Psoas muscle (tissue), 8 donors: ENCODE results near the gene PCDH11Y. TPM values are rescaled to one million over a fixed set of nuclear protein-coding genes. Genes with fewer than 3 reads are reported as not detected.
"Not testable (repeated sequence)": the region's sequence is repeated elsewhere in the genome, so short reads cannot be mapped to it uniquely, and the experiment has no call there.

ENCODE experiments used
- ATAC-seq, 4 donors: fragments of 200-7000 bp; cut with Tn5 transposase; one replicate each; pipeline ENCODE4 v1.9.1; 2020; ENCODE audit warnings: moderate library complexity in 3 of 4, mild to moderate bottlenecking in 2 of 4
- DNase-seq, 2 donors: peaks; one replicate each; pipeline ENCODE4 v3.0.0-alpha.2; 2020
- H3K27ac ChIP-seq: fragments of 200-600 bp; one replicate; pipeline ENCODE4 v1.8.0; 2022
- H3K27me3 ChIP-seq, 3 donors: fragments of 200-600 bp in 1 of 3; one replicate each; pipeline versions ENCODE4 v1.6.1 to v1.8.0; 2013 to 2022; ENCODE audit warnings: low read length in 2 of 3, mild to moderate bottlenecking in 2 of 3, moderate library complexity in 1 of 3; ENCODE audit not compliant: insufficient read depth in 3 of 3
- H3K36me3 ChIP-seq, 2 donors: fragments of 200-600 bp in 1 of 2; one replicate each; pipeline versions ENCODE4 v1.6.1 to v1.8.0; 2013 to 2022; ENCODE audit warnings: low read depth in 1 of 2, mild to moderate bottlenecking in 1 of 2, moderate library complexity in 1 of 2; ENCODE audit not compliant: insufficient read depth in 1 of 2
- H3K4me1 ChIP-seq: fragments of 200-600 bp; one replicate; pipeline ENCODE4 v1.8.0; 2022
- H3K4me3 ChIP-seq: fragments of 200-600 bp; one replicate; pipeline ENCODE4 v1.8.0; 2022; ENCODE audit warnings: mild to moderate bottlenecking
- H3K9me3 ChIP-seq: fragments of 200-600 bp; one replicate; pipeline ENCODE4 v1.8.0; 2022
- WGBS, 3 donors: extraction: QIAGEN DNeasy Blood & Tissue Kit; methylation state at CpG; one replicate each; pipeline versions ENCODE4 v1.1.6 to v1.1.7; 2013; 5-methylcytosine and 5-hydroxymethylcytosine counted together
- intact Hi-C, 2 donors: fragments of 100-400 bp; cut with DNase I; formaldehyde crosslinking; loops; one replicate each; pipeline versions ENCODE4 v1.11.0 to v1.14.2; 2022
- long read RNA-seq, 2 donors: library from polyadenylated mRNA; unstranded; transcript quantifications; one replicate each; pipeline ENCODE4 v2.0.0, GENCODE V29; 2021
- polyA plus RNA-seq, 3 donors: library from polyadenylated mRNA; stranded (reverse); fragments of 200-250 nt; gene quantifications; one replicate each; pipeline ENCODE4 v1.2.3, GENCODE V29; 2013
- total RNA-seq, 4 donors: library from RNA; stranded (reverse); fragmentation: NEBNext Ultra II Directional in 2 of 4; extraction: Animal tissue kit (Norgen Biotek cat#: 25700) in 2 of 4; gene quantifications; one replicate each; pipeline versions ENCODE4 v1.2.1 to v1.2.4, GENCODE V29; 2021 to 2023
- donor health status: healthy with polysubstance abuse.
- donor health status: DM: no; HTN: no; CAD: no; lungs with moderate emphysema.
- donor health status: Bipolar disorder and iron deficiency.
- donor health status: healthy.
- donor health status: DM: yes; HTN: yes; CAD: no.
- donor health status: DM: no; HTN: no; CAD: no.
- donor health status: DM: no; HTN: no; CAD: no.
- donor health status: DM: yes; HTN: yes; CAD: no.

PCDH11Y gene
- total RNA-seq (not detected), polyA plus RNA-seq (under 1 TPM in 1 of 3 donors, not detected in 2; 0.01 TPM)
- long read RNA-seq, donor 1: 0 reads
- long read RNA-seq, donor 2: 0 reads

DNA sequence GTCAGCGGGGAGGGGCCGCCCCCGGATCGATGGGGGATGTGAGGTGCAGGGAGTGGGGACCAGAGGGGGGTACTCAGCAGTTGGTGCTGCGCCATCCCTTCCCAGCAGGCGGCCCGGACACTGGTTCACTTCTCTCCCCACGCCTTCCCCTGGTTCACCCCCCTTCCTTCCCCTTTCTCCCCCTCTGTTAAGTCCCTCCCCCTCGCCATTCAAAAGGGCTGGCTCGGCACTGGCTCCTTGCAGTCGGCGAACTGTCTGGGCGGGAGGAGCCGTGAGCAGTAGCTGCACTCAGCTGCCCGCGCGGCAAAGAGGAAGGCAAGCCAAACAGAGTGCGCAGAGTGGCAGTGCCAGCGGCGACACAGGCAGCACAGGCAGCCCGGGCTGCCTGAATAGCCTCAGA, at the start of gene PCDH11Y:
PCDH11Y (plus strand) TSS at position 240 of the 400 bp plus-strand sequence. CDS start 56,804 bp downstream, outside the sequence.
- WGBS, 3 donors: 1% methylated on average over 10 of the region's 21 CpGs; no CpG with 5 or more reads in 2 of the 3 donors
- ATAC-seq, H3K27ac ChIP-seq, intact Hi-C loops, H3K9me3 ChIP-seq, H3K36me3 ChIP-seq, H3K4me1 ChIP-seq, H3K4me3 ChIP-seq, DNase-seq, H3K27me3 ChIP-seq: not testable (repeated sequence)

DNA sequence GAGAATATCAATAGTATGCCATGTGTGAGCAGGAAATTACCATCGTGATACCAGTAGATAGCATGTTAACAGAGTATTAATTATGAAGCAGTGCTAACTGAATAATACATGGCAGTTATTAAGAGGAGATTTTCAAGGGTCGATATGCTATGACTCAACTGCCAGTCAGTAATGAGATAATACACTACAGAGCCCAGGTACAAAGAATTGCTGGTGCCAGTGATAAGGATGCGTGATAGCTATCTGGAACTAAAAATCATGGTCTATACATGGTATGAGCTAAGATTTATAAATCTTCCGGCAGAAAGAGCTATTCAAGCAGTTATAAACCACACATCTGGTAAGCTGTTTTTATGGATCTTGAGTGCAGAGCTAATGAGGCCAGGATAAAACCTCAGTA, 32.2 kb upstream of the PCDH11Y start:
- H3K9me3 ChIP-seq, H3K4me3 ChIP-seq, ATAC-seq, H3K27me3 ChIP-seq, H3K36me3 ChIP-seq, intact Hi-C loops, H3K27ac ChIP-seq, DNase-seq, H3K4me1 ChIP-seq: not testable (repeated sequence)
- WGBS, 3 donors: 29 to 60% methylated on average over 1 of the region's 4 CpGs; no CpG with 5 or more reads in 1 of the 3 donors

DNA sequence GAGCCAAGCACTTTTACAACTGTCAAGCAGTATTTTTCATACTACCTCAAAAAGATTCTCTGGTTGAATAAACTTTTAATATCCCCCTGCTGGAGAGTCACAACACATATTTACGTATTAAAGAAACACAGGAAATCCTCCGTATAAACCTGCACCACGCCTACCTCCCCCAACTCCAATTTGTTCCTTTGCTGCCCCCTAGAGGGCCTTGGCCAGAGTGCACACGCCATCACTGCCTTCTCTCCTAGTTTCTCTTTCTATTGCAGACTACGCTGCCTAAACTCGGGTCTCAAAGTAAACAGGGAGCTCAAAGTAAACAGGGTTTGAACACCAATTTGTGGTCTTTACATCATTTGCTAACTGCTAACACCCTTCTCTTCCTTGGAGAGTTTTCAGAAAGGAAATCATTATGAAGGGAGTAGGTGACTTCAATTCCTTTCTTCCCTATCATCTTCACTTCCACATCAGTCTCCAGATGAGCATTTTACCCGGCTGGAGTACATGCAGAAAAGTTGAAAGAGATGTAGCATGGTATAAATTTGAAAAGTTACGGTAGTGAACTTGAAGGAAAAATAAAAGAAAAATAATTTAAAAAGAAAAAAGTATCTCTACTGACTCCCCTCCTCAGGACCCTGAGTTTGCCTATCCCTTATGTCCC, 8.2 kb upstream of the PCDH11Y start:
- DNase-seq, H3K4me1 ChIP-seq, H3K27ac ChIP-seq, H3K36me3 ChIP-seq, ATAC-seq, H3K9me3 ChIP-seq, H3K27me3 ChIP-seq, intact Hi-C loops, H3K4me3 ChIP-seq: not testable (repeated sequence)
- 12 to 38% methylated on average over 2 to 4 of the region's 8 CpGs; no CpG with 5 or more reads in 1 of the 3 donors for WGBS, 3 donors

- H3K9me3 ChIP-seq, H3K27me3 ChIP-seq, H3K4me3 ChIP-seq, intact Hi-C loops, ATAC-seq, H3K4me1 ChIP-seq, DNase-seq, H3K27ac ChIP-seq, H3K36me3 ChIP-seq: not testable (repeated sequence)
- WGBS, 3 donors: 45 to 52% methylated on average over 5 of the region's 5 CpGs; no CpG with 5 or more reads in 1 of the 3 donors
These were observed 5.2 kb upstream of the PCDH11Y start for GRCh38 chrY:4994892-4995291.

- H3K4me1 ChIP-seq, H3K27me3 ChIP-seq, intact Hi-C loops, H3K9me3 ChIP-seq, DNase-seq, H3K4me3 ChIP-seq, H3K36me3 ChIP-seq, ATAC-seq, H3K27ac ChIP-seq: not testable (repeated sequence)
- WGBS, 3 donors: 1 to 2% methylated on average over 15 to 33 of the region's 55 CpGs; no CpG with 5 or more reads in 1 of the 3 donors
These were observed 2.5 kb downstream of the PCDH11Y start for GRCh38 chrY:5002476-5003184.

GRCh38 chrY:5038972-5039523, 39.0 kb downstream of the PCDH11Y start:
- H3K4me1 ChIP-seq, H3K36me3 ChIP-seq, intact Hi-C loops, DNase-seq, ATAC-seq, H3K27me3 ChIP-seq, H3K27ac ChIP-seq, H3K9me3 ChIP-seq, H3K4me3 ChIP-seq: not testable (repeated sequence)

- DNase-seq, H3K27ac ChIP-seq, H3K4me1 ChIP-seq, intact Hi-C loops, ATAC-seq, H3K27me3 ChIP-seq, H3K4me3 ChIP-seq, H3K9me3 ChIP-seq, H3K36me3 ChIP-seq: not testable (repeated sequence)
- WGBS, 3 donors: 59 to 61% methylated on average over 3 of the region's 3 CpGs; no CpG with 5 or more reads in 1 of the 3 donors
These were observed 82.9 kb downstream of the PCDH11Y start for GRCh38 chrY:5083017-5083416.

GRCh38 chrY:5182998-5183397, 182.9 kb downstream of the PCDH11Y start:
- ATAC-seq, H3K4me3 ChIP-seq, intact Hi-C loops, DNase-seq, H3K9me3 ChIP-seq, H3K27ac ChIP-seq, H3K4me1 ChIP-seq, H3K27me3 ChIP-seq, H3K36me3 ChIP-seq: not testable (repeated sequence)
- 79 to 100% (median 89%) methylated on average over 1 to 2 of the region's 2 CpGs for whole genome bisulfite sequencing, 3 donors

DNA sequence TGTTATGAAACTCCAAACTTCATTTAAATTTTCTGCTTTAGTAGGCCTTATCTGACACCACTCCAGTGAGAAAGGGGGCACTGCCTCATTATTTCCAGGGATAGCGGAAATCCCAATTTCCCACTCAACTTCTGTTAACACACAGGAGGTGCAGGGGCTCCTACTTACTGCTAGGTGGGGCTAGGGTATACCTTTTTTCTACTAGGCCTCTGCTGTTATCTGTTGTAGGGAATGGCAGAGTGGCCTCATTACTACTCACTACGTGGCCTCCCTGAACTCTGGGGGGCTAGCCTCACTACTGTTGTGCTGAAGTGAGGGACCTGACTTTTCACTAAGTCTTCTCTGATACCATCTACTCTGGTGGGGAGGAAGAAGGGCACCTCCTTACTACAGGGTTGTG, 215.0 kb downstream of the PCDH11Y start:
- 60 to 76% methylated on average over 1 to 2 of the region's 2 CpGs; no CpG with 5 or more reads in 1 of the 3 donors for WGBS, 3 donors
- intact Hi-C loops, H3K9me3 ChIP-seq: not testable (repeated sequence)

GRCh38 chrY:5324931-5325330, 324.8 kb downstream of the PCDH11Y start:
- H3K27me3 ChIP-seq, DNase-seq, H3K4me3 ChIP-seq, ATAC-seq, H3K36me3 ChIP-seq, H3K27ac ChIP-seq, H3K4me1 ChIP-seq, H3K9me3 ChIP-seq, intact Hi-C loops: not testable (repeated sequence)
- 86 to 92% methylated on average over 6 to 7 of the region's 7 CpGs; no CpG with 5 or more reads in 1 of the 3 donors for WGBS, 3 donors

More for the DNA sequence above, 215.0 kb downstream of the PCDH11Y start:
- H3K4me3 ChIP-seq, H3K4me1 ChIP-seq, H3K27me3 ChIP-seq, H3K27ac ChIP-seq, ATAC-seq, DNase-seq, H3K36me3 ChIP-seq: not testable (repeated sequence)

DNA sequence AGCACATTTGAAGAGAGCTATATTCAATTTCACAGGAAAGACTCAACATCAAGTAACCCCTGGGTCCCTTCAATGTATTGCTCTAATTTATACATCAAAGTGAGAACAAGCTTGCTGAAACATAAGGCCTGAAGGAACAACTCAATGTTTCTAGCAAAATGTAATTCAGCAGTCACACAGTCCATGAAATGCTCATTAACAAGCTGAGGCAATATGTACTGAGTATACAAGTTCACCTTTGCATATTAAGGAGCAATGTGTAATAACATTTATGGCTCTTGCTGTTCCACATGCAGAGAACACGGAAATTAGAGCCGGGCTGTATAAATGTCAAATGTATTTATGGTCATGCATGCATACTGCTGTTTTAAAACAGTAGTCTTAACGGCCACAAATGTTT, 342.1 kb downstream of the PCDH11Y start:
- 16 to 24% methylated on average over 2 to 3 of the region's 3 CpGs; no CpG with 5 or more reads in 1 of the 3 donors for WGBS, 3 donors

More for the DNA sequence above, 342.1 kb downstream of the PCDH11Y start:
- H3K4me3 ChIP-seq, H3K4me1 ChIP-seq, intact Hi-C loops, H3K9me3 ChIP-seq, H3K36me3 ChIP-seq, DNase-seq, H3K27ac ChIP-seq, H3K27me3 ChIP-seq, ATAC-seq: not testable (repeated sequence)
